ENCODE measurements around the gene ANGEL2. TPM values are rescaled to one million over a fixed set of nuclear protein-coding genes. Genes with fewer than 3 reads are reported as not detected.

Gene ANGEL2
- polyA plus RNA-seq, 1 of the 3 experiments (the other 2 are of a cell fraction), result 14.0 TPM

- Histone ChIP-seq H4K20me1 (ENCODE audit: insufficient read depth) (no peaks in the 10 kb centered on the region), H3K79me2 (ENCODE audit: insufficient read depth) (no peaks in the 10 kb centered on the region), H3F3A (replicated peaks; ENCODE audit: insufficient read depth) (no peaks in the 10 kb centered on the region), H3K27me3 (ENCODE audit: insufficient read depth) (no peaks in the 10 kb centered on the region), H3K9me3 (no peaks in the 10 kb centered on the region), H3K36me3 (replicated peaks in 1 of 2; ENCODE audit: control insufficient read depth in 1 of 2, insufficient read depth in 2 of 2, low read length in 1 of 2) (no peaks in the 10 kb centered on the region), H3K4me3 (ENCODE audit: low read depth in 2 of 2, low read length in 1 of 2) (no peak overlapping the region), H3K4me2 (no peak overlapping the region), H3K4me1 (ENCODE audit: control insufficient read depth in 1 of 2, insufficient read depth in 2 of 2, low read depth in 1 of 2, low read length in 1 of 2) (peaks cover 0 to 4% of the 10 kb centered on the region in 2 experiments; a peak in 1 of 4 replicates), H3K9me2 (no peaks in the 10 kb centered on the region), H3K27ac (ENCODE audit: low read depth in 2 of 2, low read length in 1 of 2) (no peak overlapping the region), H3K9ac (no peak overlapping the region), H2AFZ (ENCODE audit: low read depth) (no peak overlapping the region)
- 87% methylated on average over 13 of the region's 14 CpGs for WGBS (ENCODE audit: low lambda C conversion rate)
- ChIA-PET CTCF (interaction anchor here (0.6 to 1.4 kb wide), 2 partner anchors 16 to 370 kb away, joined by 3 to 6 read pairs; no protein-coding TSS in a partner anchor), POLR2A (no interaction called here)
- TF ChIP-seq CTCF (IDR thresholded peaks at IDR 0.05), result no peak
- no peak for DNase-seq
Observed at GRCh38 chr1:212979340-212980122, 36.1 kb downstream of the ANGEL2 start.

- 74% methylated on average over 14 of the region's 16 CpGs for WGBS (ENCODE audit: low lambda C conversion rate)
- TF ChIP-seq CHD2 (IDR thresholded peaks at IDR 0.05; ENCODE audit: low read length, partially characterized antibody) (no peak), JUND (IDR thresholded peaks at IDR 0.05) (no peak), TCF12 (IDR thresholded peaks at IDR 0.05) (no peak), EP300 (IDR thresholded peaks at IDR 0.05; ENCODE audit: borderline replicate concordance in 1 of 2, low read depth in 1 of 2, low read length in 1 of 2) (no peak), MAX (IDR thresholded peaks at IDR 0.05; ENCODE audit: low read depth) (no peak), CTCF (IDR thresholded peaks at IDR 0.05) (no peak), NRF1 (IDR thresholded peaks at IDR 0.05; ENCODE audit: low read depth, low read length) (no peak), RAD21 (IDR thresholded peaks at IDR 0.05; ENCODE audit: low read length) (no peak), SIN3A (IDR thresholded peaks at IDR 0.05; ENCODE audit: borderline replicate concordance, low read depth, low read length) (no peak), ELF1 (IDR thresholded peaks at IDR 0.05) (no peak), IRF3 (IDR thresholded peaks at IDR 0.05; ENCODE audit: low read depth, low read length) (no peak), PBX3 (IDR thresholded peaks at IDR 0.05) (no peak)
- Histone ChIP-seq H3K9me3 (no peaks in the 10 kb centered on the region), H3K4me3 (ENCODE audit: low read depth in 2 of 2, low read length in 1 of 2) (no peak overlapping the region; a peak in 1 of 4 replicates), H3K27me3 (ENCODE audit: insufficient read depth) (no peaks in the 10 kb centered on the region), H3K36me3 (replicated peaks in 1 of 2; ENCODE audit: control insufficient read depth in 1 of 2, insufficient read depth in 2 of 2, low read length in 1 of 2) (no peaks in the 10 kb centered on the region), H3K27ac (ENCODE audit: low read depth in 2 of 2, low read length in 1 of 2) (no peak overlapping the region), H3K9ac (no peak overlapping the region), H3F3A (replicated peaks; ENCODE audit: insufficient read depth) (no peaks in the 10 kb centered on the region), H2AFZ (ENCODE audit: low read depth) (no peak overlapping the region), H3K4me1 (ENCODE audit: control insufficient read depth in 1 of 2, insufficient read depth in 2 of 2, low read depth in 1 of 2, low read length in 1 of 2) (peaks cover 0 to 4% of the 10 kb centered on the region in 2 experiments; a peak in 1 of 4 replicates), H3K4me2 (no peak overlapping the region), H4K20me1 (ENCODE audit: insufficient read depth) (no peaks in the 10 kb centered on the region), H3K9me2 (no peaks in the 10 kb centered on the region), H3K79me2 (ENCODE audit: insufficient read depth) (no peaks in the 10 kb centered on the region)
- DNase-seq, result no peak
- CTCF ChIA-PET, result interaction anchor here (1.4 kb wide), 1 partner anchor 18 kb away, joined by 6 read pairs; no protein-coding TSS in a partner anchor
- POLR2A ChIA-PET, result no interaction called here
Observed at GRCh38 chr1:212977781-212978645, 37.7 kb downstream of the ANGEL2 start.
